Measurements from ENCODE around the gene GJA5. TPM values are rescaled to one million over a fixed set of nuclear protein-coding genes. Genes with fewer than 3 reads are reported as not detected.

Gene GJA5
- total RNA-seq, 2 experiments from 2014 or later, result not detected

DNA sequence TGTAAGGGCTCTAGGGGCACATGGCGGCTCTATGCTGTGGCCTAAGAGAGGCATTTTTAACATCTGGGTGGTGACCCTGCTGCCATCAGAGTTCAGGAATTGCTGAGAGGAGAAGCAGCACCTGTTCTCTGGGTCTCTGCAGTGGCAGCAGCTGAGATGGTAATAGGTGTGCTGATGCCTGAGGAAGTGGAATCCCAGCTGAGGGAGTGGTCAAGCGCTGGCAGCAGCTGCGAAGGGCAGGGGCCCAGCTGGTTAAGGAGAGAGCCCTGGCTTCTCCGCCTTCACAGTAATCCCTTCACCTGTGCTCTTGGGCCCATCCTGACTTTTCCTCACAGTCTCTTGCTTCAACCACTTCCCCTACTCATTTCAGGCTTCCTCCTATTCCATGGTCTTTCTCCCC, 39.8 kb downstream of the GJA5 start:
- intact Hi-C loops (cut with micrococcal nuclease), result no loop called here
- no peak for DNase-seq
- CTCF ChIA-PET, result no interaction called here
- Mint-ChIP-seq H3K4me1 (ENCODE audit: low read depth) (peaks cover 6% of the 10 kb centered on the region), H3K36me3 (ENCODE audit: low read depth) (no peaks in the 10 kb centered on the region), H3K9me3 (peaks cover 8% of the 10 kb centered on the region), H3K27me3 (ENCODE audit: low read depth) (peaks cover 3% of the 10 kb centered on the region), H3K4me3 (no peak overlapping the region), H3K27ac (no peak overlapping the region)

DNA sequence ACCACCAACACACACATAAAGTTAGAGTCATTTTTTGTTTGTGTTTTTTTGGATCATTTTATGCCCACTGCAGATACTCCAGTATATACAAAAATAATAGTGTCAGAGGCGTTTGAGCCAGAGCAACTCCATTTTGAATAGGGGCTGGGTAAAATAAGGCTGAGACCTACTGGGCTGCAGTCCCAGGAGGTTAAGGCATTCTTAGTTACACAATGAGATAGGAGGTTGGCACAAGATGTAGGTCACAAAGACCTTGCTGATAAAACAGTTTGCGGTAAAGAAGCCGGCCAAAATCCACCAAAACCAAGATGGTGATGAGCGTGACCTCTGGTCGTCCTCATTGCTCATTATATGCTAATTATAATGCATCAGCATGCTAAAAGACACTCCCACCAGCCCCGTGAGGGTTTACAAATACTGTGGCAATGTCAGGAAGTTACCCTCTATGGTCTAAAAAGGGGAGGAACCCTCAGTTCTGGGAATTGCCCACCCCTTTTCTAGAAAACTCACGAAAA, 40.6 kb downstream of the GJA5 start:
- peaks cover 3% of the 10 kb centered on the region for H3K27me3 Mint-ChIP-seq (ENCODE audit: low read depth)
- H3K4me1 Mint-ChIP-seq (ENCODE audit: low read depth), result peaks cover 6% of the 10 kb centered on the region
- H3K27ac Mint-ChIP-seq, result no peak overlapping the region
- no peak for DNase-seq
- CTCF ChIA-PET, result no interaction called here
- no peaks in the 10 kb centered on the region for H3K36me3 Mint-ChIP-seq (ENCODE audit: low read depth)
- peaks cover 8% of the 10 kb centered on the region for H3K9me3 Mint-ChIP-seq
- intact Hi-C loops (cut with micrococcal nuclease), result no loop called here
- H3K4me3 Mint-ChIP-seq, result no peak overlapping the region

DNA sequence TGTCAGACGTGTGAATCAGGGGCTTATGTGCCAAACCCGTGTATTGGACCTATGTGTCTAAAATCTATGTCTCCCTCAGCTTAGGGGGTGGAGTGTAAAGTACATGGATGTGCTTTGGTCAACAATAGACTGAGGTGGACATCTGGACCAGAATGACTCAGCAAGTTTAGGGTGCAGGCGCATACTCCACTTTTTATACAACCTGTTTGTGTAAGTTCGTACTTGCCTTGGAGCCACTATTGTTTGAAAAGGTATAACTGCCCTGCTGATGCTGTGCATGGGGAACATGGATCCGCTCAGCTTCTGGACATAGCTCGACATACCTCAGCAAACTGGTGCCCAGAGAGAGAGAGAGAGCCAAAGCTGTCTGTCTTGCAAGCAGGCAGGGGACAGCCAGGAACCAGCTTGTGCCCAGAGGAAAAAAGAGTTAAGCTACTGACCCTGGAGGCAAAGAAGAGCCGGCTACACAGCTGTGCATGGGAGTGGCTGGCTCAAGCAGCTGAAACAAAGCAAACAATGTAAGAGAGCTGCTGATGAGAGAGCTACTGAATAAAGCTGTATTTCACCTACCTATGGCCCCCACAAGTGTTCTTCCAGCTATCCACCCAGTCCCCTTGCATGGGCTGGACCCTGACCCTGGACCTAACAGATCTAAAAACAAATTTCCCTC, 41.2 kb downstream of the GJA5 start:
- peaks cover 8% of the 10 kb centered on the region for H3K9me3 Mint-ChIP-seq
- DNase-seq, result no peak
- H3K4me3 Mint-ChIP-seq, result no peak overlapping the region
- H3K4me1 Mint-ChIP-seq (ENCODE audit: low read depth), result peaks cover 6% of the 10 kb centered on the region
- CTCF ChIA-PET, result interaction anchor here (1.0 kb wide), 1 partner anchor 15 kb away, joined by 3 read pairs; no protein-coding TSS in a partner anchor
- H3K27me3 Mint-ChIP-seq (ENCODE audit: low read depth), result peaks cover 3% of the 10 kb centered on the region
- no peak overlapping the region for H3K27ac Mint-ChIP-seq
- intact Hi-C loops (cut with micrococcal nuclease), result no loop called here
- H3K36me3 Mint-ChIP-seq (ENCODE audit: low read depth), result no peaks in the 10 kb centered on the region

DNA sequence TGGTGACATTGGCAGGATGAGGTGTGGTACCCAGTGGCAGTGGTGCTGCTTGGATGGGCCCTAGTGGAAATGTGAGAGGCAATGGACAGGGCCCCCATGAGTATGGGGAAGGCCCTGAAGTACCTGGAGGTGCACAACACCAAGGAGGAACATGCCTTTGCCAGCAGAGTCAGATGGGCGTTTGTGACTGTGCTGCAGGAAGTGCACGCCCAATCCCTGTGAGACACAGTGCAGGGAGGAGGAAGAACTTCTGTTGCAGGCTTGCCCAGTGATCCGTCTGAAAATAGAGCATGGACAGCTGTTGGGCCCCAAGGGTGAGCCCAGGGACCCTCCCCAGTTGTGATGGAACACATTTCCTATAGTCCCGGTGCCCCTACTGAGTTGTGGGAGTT, 42.7 kb downstream of the GJA5 start:
- Mint-ChIP-seq H3K9me3 (peaks cover 8% of the 10 kb centered on the region), H3K36me3 (ENCODE audit: low read depth) (no peaks in the 10 kb centered on the region), H3K27me3 (ENCODE audit: low read depth) (peaks cover 3% of the 10 kb centered on the region), H3K4me1 (ENCODE audit: low read depth) (peaks cover 3% of the 10 kb centered on the region), H3K27ac (no peak overlapping the region), H3K4me3 (no peak overlapping the region)
- intact Hi-C loops (cut with micrococcal nuclease), result no loop called here
- CTCF ChIA-PET, result no interaction called here
- DNase-seq, result peak; percentile 10

DNA sequence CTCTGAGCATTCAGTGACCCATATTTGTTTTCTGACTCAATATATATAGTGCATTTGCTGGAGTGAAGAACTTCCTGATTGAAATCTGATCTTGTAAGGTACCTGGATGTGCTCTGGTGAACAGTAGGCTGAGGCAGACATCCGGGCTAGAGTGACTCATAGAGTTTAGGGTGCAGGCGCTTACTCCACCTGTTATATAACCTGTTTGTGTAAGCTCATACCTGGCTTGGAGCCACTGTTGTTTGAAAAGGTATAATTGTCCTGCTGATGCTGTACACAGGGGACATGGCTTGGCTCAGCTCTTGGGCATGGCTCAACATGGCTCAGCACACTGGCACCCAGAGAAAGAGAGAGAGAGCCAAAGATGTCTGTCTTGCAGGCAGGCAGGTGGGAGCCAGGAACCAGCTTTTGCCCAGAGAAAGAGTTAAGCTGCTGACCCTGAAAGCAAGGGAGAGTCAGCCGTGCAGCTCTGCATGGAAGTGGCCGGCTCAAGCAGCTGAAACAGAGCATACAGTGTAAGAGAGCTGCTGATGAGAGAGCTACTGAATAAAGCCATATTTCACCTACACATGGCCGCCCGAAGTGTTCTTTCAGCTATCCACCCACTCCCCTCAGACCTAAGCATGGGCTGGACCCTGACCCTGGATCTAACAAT, 43.2 kb downstream of the GJA5 start:
- Mint-ChIP-seq H3K9me3 (peaks cover 8% of the 10 kb centered on the region), H3K27ac (no peak overlapping the region), H3K36me3 (ENCODE audit: low read depth) (no peaks in the 10 kb centered on the region), H3K27me3 (ENCODE audit: low read depth) (peaks cover 3% of the 10 kb centered on the region), H3K4me3 (no peak overlapping the region), H3K4me1 (ENCODE audit: low read depth) (peaks cover 3% of the 10 kb centered on the region)
- no peak for DNase-seq
- CTCF ChIA-PET, result interaction anchor here (1.3 kb wide), 1 partner anchor 176 kb away, joined by 3 read pairs; no protein-coding TSS in a partner anchor
- intact Hi-C loops (cut with micrococcal nuclease), result no loop called here

DNA sequence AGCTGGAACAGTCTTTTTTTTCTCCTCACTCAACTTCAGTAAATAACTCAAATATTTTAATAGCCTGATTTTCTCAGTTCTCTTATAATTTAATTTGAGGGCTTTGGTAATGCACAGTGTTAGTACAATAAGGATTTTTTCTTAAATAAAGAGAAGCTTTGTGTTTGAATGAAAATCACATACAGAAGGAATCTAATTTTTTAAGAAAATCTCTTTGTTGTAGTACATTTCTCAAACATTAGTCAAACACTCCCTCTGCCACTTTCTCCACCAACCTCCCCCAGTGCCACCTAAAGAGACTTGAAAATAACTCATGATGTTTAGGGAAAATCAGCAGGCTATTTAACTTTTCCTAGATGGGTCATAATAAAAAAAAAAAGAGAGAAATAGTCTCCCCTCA, 47.8 kb downstream of the GJA5 start:
- Mint-ChIP-seq H3K27me3 (ENCODE audit: low read depth) (peaks cover 3% of the 10 kb centered on the region), H3K27ac (no peak overlapping the region), H3K4me3 (no peak overlapping the region), H3K4me1 (ENCODE audit: low read depth) (peaks cover 3% of the 10 kb centered on the region), H3K36me3 (ENCODE audit: low read depth) (no peaks in the 10 kb centered on the region), H3K9me3 (no peaks in the 10 kb centered on the region)
- DNase-seq, result no peak
- intact Hi-C loops (cut with micrococcal nuclease), result no loop called here
- CTCF ChIA-PET, result no interaction called here

Other genes starting within 250 kb of the GJA5 start
- 10 to 100 TPM; 15.8 to 17.2 TPM for gene BCL9, start 219.1 kb downstream of the GJA5 start, total RNA-seq
- gene ACP6, start 90.1 kb downstream of the GJA5 start, total RNA-seq, result 10 to 100 TPM; 14.4 to 16.3 TPM
- gene GJA8, start 142.2 kb upstream of the GJA5 start, total RNA-seq, result not detected
- 10 to 100 TPM; 11.5 to 11.8 TPM for gene GPR89B, start 167.8 kb upstream of the GJA5 start, total RNA-seq